BLaER1 (cell line): Measurements from ENCODE around the gene HOXD3.

Experiments used
- H3K27ac ChIP-seq: shearing (Covaris generic); formaldehyde crosslinking; 2 replicates; pipeline ENCODE4 v1.8.1; 2022
- H3K27me3 ChIP-seq: shearing (Covaris generic); formaldehyde crosslinking; 2 replicates; pipeline ENCODE4 v1.8.1; 2022
- H3K36me3 ChIP-seq: shearing (Covaris generic); formaldehyde crosslinking; 2 replicates; pipeline ENCODE4 v1.8.1; 2022
- H3K4me1 ChIP-seq: shearing (Covaris generic); formaldehyde crosslinking; 2 replicates; pipeline ENCODE4 v1.8.1; 2022
- H3K4me2 ChIP-seq: shearing (Covaris generic); formaldehyde crosslinking; 2 replicates; pipeline ENCODE4 v1.8.1; 2022
- H3K4me3 ChIP-seq: shearing (Covaris generic); formaldehyde crosslinking; 2 replicates; pipeline ENCODE4 v1.8.1; 2022
- H3K9ac ChIP-seq: shearing (Covaris generic); formaldehyde crosslinking; 2 replicates; pipeline ENCODE4 v1.8.1; 2022
- H3K9me3 ChIP-seq: shearing (Covaris generic); formaldehyde crosslinking; 2 replicates; pipeline ENCODE4 v1.8.1; 2022
- H4K20me1 ChIP-seq: shearing (Covaris generic); formaldehyde crosslinking; 2 replicates; pipeline ENCODE4 v1.8.1; 2022
- Cebpa-rat ChIP-seq: shearing (Covaris generic); IDR thresholded peaks from 2 replicates; pipeline ENCODE4 v1.8.1; 2022

HOXD3 gene

DNA sequence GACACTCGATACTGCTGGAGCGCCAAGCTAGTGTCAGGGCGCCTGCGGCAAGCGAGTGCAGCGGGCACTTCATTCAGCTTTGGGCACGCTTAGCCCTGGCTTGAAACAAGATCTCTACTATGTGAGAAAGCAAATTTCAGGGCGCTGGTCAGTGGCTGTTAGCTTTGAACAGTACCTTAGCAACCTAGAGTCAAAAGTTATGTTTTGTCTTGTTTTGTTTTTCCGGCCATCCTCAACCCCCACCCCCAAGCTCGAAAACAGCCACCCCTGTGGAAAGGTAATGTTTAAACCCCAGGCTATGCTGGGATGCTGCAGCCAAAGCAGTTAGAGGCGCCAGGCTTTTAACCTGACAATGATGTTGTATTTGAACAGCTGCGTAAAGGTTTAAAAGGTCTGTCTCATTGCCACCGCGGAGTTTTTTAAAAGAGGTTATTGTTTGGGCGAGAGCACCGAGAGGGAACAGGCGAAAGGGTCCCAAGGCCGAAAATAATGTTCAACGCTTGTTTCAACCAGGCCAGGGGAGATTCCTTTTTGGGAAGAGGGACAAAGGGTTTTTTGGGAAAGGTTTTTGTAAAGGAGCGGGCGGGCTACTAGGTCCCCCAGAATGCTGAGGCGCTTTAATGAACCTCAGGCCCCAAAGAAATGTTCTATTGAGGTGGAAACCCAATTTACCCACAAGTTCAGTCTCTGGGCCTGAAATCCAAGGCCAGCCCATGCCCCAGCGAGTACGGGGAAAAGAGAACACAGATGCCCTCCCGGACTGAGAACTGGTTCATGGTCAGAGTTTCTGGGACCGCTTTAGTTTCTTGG lies 42.8 kb upstream of the HOXD3 start:
- Histone ChIP-seq H3K9ac (no peak overlapping the region), H3K27me3 (peaks cover 100% of the 10 kb centered on the region), H3K27ac (no peak overlapping the region), H3K4me1 (no peaks in the 10 kb centered on the region), H3K4me3 (no peak overlapping the region), H3K9me3 (peaks cover 62% of the 10 kb centered on the region), H4K20me1 (peaks cover 92% of the 10 kb centered on the region), H3K4me2 (no peak overlapping the region), H3K36me3 (no peaks in the 10 kb centered on the region)
- TF ChIP-seq Cebpa-rat: no peak

DNA sequence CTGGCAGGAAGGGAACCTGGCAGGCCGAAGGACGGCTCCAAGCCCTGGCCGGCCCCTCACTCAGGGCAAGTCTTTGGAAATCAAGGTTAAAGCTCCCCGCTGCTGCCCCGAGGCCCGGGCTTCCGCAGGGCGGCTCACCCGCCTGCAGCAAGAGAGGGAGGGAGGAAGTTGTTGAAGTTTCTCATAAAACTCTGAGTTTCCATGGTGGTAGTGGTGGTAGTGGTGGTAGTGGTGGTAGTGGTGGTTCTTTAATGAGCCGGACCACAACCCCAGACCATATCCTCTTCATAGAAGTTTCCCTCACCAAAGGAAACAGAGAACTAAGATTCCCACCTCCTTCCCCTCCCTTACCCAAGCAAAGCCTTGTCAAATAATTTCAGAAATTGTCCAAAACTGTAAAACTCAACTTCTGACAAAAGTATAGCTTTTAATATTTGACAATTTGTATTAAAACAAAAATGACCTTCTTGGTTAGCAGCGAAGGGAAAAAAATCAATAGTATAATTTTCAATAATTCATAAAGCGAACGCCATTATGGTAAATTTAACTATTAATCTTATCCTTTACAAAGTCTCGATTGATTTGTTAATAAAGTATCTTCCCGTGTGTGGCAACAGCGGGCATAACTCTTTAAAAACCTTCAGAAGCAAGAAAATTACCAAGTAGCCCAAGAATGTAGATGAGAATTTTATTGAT lies 42.0 kb upstream of the HOXD3 start:
- peaks cover 100% of the 10 kb centered on the region for H3K27me3 ChIP-seq

DNA sequence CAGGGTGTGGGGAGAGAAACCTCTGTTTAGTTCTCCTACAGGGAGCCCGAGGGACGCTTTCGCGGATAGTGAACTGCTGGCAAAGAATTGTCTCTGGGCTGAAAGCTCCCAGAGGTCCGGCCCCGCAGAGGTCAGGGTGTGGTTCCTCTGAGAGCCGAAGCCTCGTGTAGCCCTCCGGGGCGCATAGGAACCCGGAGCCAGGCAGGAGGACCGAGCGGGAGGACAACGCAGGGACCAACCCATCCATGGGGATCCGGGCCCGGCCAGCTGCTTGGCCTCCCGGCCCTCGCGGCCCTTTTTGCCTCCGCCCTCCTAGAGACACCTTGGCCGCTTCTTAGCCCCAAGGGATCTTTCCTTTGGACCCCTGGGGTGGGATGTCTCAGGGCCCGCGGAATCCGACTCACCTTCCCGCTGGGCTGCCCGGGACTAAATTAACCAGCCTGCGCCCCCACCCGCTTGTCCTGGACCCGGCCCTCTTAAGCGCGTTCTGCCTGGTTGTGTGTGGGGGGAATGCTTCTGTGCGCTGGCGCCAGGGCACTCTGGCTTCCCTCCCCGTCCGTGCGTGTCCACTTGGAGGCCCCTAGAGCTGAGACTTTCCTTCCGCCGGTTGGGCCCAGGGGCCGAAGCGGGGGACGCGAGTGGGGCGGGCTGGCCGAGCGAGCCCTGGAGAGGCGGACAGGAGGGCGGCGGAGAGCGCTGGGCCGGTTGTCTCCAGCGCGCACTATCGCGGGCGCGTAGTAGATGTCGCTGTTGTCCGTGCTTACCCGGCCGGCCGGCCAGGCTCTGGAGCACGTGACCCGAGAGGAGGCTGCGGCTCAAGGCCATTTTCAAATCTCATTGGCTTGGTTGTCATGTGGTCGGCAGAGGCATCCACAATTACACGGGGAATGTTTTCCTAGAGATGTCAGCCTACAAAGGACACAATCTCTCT lies 41.0 kb upstream of the HOXD3 start, which contains the start of gene HOXD10:
TSS of gene HOXD10 (plus strand) at position 896 of the 931 bp plus-strand sequence. CDS start 56 bp downstream, outside the sequence.
- Histone ChIP-seq H3K27me3 (peaks cover 100% of the 10 kb centered on the region), H3K9ac (no peak within 1 kb of the TSS), H4K20me1 (peaks cover 90% of the 10 kb centered on the region), H3K4me1 (no peaks in the 10 kb centered on the region), H3K9me3 (peaks cover 69% of the 10 kb centered on the region), H3K4me3 (0 out of 2 replicates have a peak within 1 kb of the TSS, but pooled peaks have one; percentile 2), H3K36me3 (no peaks in the 10 kb centered on the region), H3K4me2 (no peak within 1 kb of the TSS), H3K27ac (no peak within 1 kb of the TSS)
- TF ChIP-seq Cebpa-rat: no peak

More for the DNA sequence above, 42.0 kb upstream of the HOXD3 start:
- H4K20me1 ChIP-seq: peaks cover 90% of the 10 kb centered on the region
- no peak overlapping the region for H3K4me3 ChIP-seq
- no peaks in the 10 kb centered on the region for H3K36me3 ChIP-seq
- no peak overlapping the region for H3K9ac ChIP-seq
- TF ChIP-seq Cebpa-rat: no peak
- H3K4me2 ChIP-seq: no peak overlapping the region
- H3K4me1 ChIP-seq: no peaks in the 10 kb centered on the region
- H3K27ac ChIP-seq: no peak overlapping the region
- peaks cover 62% of the 10 kb centered on the region for H3K9me3 ChIP-seq

DNA sequence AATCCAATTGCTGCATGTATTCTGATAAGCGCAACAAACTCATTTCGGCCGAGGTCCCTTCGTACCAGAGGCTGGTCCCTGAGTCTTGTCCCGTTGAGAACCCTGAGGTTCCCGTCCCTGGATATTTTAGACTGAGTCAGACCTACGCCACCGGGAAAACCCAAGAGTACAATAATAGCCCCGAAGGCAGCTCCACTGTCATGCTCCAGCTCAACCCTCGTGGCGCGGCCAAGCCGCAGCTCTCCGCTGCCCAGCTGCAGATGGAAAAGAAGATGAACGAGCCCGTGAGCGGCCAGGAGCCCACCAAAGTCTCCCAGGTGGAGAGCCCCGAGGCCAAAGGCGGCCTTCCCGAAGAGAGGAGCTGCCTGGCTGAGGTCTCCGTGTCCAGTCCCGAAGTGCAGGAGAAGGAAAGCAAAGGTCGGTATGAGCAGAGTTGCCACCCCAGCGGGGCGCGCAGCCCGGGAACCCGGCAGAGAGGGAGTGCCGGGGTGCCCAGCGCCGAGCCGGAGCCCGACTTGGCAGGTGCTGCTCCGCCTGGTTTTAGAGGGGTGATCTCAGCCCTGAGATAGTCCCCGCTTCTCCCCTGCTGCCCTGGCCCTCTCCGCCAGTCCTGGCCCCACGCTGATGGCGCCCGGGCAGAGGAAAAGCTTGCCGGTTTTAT lies 39.8 kb upstream of the HOXD3 start:
- no peak for TF ChIP-seq Cebpa-rat
- no peaks in the 10 kb centered on the region for H3K36me3 ChIP-seq
- peaks cover 100% of the 10 kb centered on the region for H3K27me3 ChIP-seq
- no peak overlapping the region for H3K4me2 ChIP-seq
- H4K20me1 ChIP-seq: peaks cover 90% of the 10 kb centered on the region
- no peak overlapping the region for H3K9ac ChIP-seq
- H3K4me1 ChIP-seq: no peaks in the 10 kb centered on the region
- no peak overlapping the region for H3K27ac ChIP-seq
- 0 out of 2 replicates have a peak overlapping the region, but pooled peaks have one; percentile 2 for H3K4me3 ChIP-seq
- H3K9me3 ChIP-seq: peaks cover 74% of the 10 kb centered on the region

DNA sequence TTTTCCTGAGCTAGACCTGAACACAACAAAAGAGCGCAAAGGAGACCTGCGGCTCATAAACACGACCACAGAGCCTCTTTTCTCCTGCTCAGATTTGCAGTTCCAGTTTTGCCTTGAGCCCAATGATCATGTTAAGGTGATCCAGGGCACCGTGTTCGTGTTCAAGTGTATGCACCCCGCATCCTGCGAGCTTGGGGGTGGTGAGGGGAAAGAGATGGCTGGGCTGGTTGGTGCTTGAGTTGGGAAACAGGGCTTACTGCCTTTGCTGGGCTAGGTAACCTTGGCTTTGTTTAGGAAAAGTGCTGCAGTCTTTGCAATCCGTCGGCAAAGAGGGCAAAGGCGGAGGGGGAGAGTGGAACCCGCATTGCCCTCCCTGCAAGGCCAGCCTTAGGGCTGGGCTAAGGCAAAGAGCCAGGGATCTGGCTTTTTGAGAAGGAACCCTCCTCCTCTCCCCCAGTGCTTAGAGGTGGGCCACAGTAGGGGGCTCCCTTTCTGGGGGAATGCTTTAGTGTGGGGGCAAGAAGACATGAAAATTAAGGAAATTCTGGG lies 39.2 kb upstream of the HOXD3 start:
- peaks cover 100% of the 10 kb centered on the region for H3K27me3 ChIP-seq
- no peaks in the 10 kb centered on the region for H3K4me1 ChIP-seq
- peaks cover 74% of the 10 kb centered on the region for H3K9me3 ChIP-seq
- H3K36me3 ChIP-seq: no peaks in the 10 kb centered on the region
- H3K27ac ChIP-seq: no peak overlapping the region
- 0 out of 2 replicates have a peak overlapping the region, but pooled peaks have one; percentile 2 for H3K4me3 ChIP-seq
- no peak overlapping the region for H3K9ac ChIP-seq
- peaks cover 90% of the 10 kb centered on the region for H4K20me1 ChIP-seq
- no peak for TF ChIP-seq Cebpa-rat
- H3K4me2 ChIP-seq: no peak overlapping the region

DNA sequence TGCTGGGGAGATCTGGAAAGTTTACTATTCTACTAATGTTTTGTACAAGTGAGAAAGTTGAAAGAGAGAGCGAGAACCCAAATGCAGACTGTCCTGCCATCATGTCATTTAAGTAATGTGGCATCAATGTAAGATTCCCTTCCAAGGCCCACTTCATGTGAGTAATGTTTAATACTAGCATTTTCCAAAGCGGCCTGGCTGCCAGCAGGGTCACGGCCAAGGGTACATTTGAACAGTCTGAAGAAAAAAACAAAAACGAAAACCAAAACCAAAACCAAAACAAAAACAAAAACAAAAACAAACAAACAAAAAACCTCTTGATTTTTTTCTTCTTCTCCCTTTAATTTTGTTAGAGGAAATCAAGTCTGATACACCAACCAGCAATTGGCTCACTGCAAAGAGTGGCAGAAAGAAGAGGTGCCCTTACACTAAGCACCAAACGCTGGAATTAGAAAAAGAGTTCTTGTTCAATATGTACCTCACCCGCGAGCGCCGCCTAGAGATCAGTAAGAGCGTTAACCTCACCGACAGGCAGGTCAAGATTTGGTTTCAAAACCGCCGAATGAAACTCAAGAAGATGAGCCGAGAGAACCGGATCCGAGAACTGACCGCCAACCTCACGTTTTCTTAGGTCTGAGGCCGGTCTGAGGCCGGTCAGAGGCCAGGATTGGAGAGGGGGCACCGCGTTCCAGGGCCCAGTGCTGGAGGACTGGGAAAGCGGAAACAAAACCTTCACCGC lies 38.3 kb upstream of the HOXD3 start:
- H3K4me2 ChIP-seq: no peak overlapping the region
- H3K9ac ChIP-seq: no peak overlapping the region
- H3K4me1 ChIP-seq: no peaks in the 10 kb centered on the region
- TF ChIP-seq Cebpa-rat: no peak
- peaks cover 78% of the 10 kb centered on the region for H3K9me3 ChIP-seq
- H3K4me3 ChIP-seq: no peak overlapping the region
- no peak overlapping the region for H3K27ac ChIP-seq
- H4K20me1 ChIP-seq: peaks cover 93% of the 10 kb centered on the region
- peaks cover 100% of the 10 kb centered on the region for H3K27me3 ChIP-seq
- H3K36me3 ChIP-seq: no peaks in the 10 kb centered on the region

DNA sequence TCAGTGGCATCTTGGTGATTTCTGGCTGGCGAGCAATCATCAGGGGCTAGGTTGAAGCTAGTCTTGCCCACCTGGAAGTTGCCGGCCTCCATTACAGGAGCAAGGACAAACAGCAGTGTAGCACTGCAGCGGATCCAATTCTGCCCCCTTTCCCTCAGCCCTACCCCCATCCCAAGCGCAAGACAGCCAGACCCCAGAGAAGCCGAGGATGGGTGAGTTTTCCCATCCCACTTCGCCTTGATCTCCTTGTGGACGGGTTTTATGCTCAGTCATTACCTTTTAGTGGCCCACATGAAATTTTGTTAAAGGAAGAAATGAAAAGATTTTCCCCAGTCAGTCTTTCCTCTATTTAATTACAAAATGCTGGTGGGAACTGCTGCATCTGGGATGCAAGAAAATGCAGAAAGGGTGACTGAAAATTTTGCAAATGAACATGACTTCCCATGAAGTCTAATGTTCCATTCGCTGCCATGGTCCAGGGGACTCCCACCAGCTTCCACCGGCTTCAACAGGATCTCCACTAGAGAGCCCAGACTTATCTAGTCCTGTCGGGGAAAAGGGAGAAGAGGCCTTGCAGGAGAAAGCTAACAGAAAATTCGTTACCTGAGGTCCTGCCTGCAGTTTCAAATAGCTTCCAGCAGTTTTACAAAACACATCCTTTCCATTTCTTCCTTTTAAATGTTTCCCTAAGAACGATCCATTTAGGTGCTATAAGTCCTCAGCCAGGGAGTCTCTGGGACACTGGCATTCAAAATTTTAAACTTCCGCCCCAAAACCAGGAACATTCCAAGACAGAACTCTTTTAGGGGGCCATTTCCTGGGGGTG lies 36.5 kb upstream of the HOXD3 start:
- peaks cover 96% of the 10 kb centered on the region for H4K20me1 ChIP-seq
- no peaks in the 10 kb centered on the region for H3K36me3 ChIP-seq
- no peak overlapping the region for H3K9ac ChIP-seq
- H3K9me3 ChIP-seq: peaks cover 67% of the 10 kb centered on the region
- TF ChIP-seq Cebpa-rat: no peak
- H3K27me3 ChIP-seq: peaks cover 100% of the 10 kb centered on the region
- no peaks in the 10 kb centered on the region for H3K4me1 ChIP-seq
- H3K4me2 ChIP-seq: no peak overlapping the region
- no peak overlapping the region for H3K4me3 ChIP-seq
- no peak overlapping the region for H3K27ac ChIP-seq
